DMS53 (cell line): ENCODE measurements around the gene DSTYK.
"Not testable (repeated sequence)": the region's sequence is repeated elsewhere in the genome, so short reads cannot be mapped to it uniquely, and the experiment has no call there.

Source experiments
- DNase-seq: peaks from one replicate; lab custom pipeline; 2025; lab: John Stamatoyannopoulos, UW

The DSTYK gene

DNA sequence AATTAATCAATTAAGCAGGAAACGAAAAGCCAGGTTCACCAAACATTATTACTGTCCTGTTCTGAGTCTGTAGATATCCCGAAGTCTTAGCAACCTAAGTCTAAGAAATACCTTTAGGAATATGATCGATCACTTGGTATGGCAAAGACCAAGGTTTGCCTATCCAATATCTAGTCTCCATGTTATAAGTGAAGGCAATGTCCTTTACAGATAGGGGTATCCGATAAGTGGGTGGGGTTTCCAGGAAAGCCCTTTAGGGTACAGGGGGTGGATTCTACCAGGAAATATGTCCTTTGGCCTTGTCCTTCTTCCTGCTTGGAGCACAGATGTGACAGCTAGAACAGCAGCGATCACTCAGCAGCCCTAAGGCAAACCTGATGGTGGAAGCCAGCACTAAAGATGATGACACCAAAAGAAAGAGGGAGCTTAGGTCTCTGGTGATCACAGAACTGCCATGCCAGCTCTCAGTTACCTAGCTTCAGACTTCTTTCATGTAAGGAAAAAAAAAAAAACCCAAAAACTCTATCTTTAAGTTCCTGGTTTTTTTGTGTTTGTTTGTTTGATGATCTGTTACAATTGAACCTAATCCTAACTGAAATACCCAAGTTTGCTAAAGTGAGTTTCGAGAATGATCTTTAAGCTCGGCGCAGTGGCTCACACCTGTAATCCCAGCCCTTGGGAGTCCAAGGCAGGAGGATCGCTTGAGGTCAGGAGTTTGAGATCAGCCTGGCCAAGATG, 40.8 kb downstream of the DSTYK start:
- DNase-seq = no peak

DNA sequence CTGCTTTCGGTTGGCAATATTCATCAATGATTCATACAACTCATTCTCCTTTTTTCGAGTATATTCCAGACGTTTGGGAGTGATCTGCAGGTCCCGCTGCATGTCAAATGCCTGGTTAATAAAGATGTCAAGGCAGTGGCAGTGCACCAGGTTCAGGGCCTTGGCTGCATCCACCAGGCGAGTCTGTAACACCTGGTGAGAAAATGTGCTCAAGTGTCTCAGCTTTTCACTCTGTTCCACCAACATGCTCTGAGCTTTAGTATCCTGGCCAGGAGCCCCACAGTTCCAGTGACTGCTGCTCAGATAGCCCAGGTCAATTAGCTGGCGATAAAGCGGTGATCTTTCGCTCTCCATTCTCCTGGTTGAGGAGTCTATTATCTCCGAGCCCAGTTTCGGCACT, 42.3 kb downstream of the DSTYK start:
- no peak for DNase-seq

DNA sequence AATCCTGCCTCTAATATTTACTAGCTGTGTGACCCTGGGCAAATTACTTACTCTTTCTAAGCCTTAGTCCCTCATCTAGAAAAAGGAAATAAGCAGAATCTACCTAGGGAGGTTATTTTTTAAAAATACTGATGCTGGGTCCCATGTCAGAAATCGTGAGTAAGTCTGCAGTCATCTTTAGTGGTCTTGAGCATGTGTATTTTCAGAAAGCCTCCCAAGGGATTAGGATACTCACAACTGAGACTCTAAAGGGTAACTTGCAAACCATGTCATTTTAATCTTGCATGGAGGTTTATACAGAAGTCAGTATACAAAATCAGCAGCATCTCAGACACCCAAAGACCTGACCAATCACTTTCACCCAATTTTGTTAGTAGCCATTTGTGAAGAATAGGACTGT, 43.2 kb downstream of the DSTYK start:
- no peak for DNase-seq

DNA sequence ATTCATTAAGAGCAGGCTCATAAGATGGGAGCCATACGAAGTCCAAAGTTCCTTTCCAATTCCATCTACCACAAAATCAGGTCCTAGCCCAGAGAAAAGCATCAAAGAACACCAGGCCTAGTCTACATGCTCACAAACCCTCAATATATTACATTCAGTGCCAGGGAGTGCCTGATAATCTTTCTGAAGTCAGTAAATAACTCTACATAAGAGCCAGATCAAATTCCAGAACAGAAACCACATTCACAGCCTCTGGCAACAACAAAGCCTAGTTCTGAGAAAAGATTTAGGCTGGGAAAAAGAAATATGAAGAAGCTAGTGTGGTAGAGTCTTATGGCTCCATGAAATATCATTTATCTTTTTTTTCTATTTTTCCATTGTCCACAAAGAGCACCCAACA, 49.2 kb downstream of the DSTYK start:
- no peak for DNase-seq

DNA sequence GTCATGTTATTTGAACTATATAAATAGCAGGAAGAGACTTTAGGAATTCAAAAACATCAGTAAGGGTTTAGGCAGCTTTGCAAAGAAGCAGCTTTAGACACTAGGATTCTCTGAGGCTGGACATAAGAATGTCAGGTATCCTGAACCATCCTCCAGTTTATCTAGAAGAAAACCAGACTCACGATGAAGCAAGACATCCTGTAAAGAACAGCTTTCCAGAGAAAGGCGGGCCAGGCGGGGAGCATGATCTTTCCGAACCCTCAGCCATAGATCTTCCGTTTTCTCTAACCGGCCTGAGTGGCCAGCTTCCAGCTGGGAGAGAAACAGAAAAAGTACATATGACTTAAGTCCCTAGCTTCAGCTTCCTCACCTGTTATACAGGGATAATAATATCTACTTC, 50.4 kb downstream of the DSTYK start:
- DNase-seq = no peak

DNA sequence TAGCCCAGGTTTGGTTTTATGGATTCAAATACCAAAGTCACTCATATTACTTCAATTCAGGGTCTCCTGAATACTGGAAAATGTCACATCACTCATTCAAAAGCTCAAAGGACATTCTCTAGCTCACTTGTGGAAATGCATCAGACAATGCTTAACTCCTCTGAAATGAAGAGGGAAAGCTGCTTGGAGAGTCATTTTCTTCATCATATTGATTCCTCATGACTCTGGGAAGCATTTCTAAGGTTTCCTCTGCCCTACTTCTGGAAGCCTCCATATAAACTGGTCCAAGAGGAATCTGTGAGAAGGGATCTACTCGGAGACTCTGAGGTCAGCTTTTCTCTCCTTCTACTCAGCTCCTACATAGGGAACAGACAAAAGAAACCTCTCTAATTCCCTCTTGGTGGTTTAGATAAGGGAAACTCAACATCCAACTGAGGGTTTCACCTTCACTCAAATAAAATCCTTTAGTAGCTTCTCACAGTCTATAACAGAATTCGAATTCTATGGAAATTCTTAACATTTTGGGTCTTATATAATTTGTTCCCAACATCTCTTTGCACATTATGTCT, 53.4 kb downstream of the DSTYK start:
- DNase-seq = no peak

DNA sequence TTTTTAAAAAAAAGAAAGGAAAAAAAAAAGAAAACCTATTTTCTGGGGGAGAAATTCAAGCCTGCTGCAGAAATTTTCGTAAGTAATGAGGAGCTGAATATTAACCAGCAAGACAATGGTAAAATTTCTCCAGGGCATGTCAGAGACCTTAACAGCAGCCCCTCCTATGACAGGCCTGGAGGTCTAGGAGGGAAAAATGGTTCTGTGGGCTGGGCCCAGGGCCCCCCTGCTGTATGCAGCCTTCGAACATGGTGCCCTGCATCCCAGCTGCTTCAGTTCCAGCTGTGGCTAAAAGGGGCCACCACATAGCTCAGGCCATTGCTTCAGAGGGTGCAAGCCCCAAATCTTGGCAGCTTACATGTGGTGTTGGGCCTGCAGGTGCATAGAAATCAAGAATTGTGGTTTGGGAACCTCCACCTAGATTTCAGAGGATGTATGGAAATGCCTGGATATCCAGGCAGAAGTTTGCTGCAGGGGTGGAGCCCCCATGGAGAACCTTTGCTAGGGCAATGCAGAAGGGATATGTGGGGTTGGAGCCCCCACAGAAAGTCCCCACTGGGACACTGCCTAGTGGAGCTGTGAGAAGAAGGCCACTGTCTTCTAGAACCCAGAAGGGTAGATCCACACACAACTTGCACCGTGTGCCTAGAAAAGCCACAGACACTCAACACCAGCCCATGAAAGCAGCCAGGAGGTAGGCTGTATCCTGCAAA, 55.7 kb downstream of the DSTYK start:
- not testable (repeated sequence) for DNase-seq

DNA sequence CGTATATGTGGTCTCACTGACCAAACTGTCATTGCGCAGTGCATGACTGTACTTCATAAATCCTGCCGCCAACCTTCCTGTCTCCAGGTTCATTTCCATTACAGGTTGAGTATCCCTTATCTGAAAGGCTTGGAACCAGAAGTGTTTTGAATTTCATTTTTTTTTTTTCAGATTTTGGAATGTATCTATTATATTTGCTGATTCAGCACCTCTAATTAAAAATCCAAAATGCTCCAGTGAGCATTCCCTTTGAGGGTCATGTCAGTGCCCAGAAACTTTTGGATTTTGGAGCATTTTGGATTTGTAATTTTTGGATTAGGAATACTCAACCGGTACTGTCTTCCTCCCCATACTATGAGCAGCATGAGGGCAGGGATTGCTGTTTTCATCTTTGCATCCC, 59.0 kb downstream of the DSTYK start:
- no peak for DNase-seq

DNA sequence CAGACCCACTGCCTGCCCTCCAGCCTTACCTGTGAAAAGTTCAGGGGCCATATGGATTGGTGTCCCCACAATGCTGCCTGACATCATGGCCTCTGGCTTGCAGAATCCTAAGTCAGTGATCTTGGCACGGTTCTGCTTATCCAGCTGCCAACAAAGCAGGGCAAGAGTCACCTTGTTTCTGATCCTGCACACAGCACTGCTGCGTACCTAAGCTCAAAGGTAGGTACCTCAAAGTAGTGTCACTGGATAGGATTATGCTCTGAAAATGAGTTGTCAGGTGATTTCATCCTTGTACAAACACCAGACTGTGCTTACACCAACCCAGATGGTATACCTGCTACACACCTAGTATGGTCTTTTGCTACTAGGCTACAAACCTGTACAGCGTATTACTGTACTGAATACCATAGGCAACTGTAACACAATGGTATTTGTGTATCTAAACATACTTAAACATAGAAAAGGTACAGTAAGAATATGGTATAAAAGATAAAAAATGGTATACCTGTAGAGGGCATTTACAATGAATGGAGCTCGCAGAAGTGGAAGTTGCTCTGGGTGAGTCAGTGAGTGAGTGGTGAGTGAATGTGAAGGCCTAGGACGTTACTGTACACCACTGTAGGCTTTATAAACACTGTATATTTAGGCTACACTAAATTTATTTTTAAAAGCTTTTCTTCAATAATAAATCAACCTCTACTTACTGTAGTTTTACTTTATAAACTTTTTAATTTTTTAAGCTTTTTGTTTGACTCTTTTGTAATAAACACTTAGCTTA, 60.7 kb downstream of the DSTYK start:
- DNase-seq = no peak

DNA sequence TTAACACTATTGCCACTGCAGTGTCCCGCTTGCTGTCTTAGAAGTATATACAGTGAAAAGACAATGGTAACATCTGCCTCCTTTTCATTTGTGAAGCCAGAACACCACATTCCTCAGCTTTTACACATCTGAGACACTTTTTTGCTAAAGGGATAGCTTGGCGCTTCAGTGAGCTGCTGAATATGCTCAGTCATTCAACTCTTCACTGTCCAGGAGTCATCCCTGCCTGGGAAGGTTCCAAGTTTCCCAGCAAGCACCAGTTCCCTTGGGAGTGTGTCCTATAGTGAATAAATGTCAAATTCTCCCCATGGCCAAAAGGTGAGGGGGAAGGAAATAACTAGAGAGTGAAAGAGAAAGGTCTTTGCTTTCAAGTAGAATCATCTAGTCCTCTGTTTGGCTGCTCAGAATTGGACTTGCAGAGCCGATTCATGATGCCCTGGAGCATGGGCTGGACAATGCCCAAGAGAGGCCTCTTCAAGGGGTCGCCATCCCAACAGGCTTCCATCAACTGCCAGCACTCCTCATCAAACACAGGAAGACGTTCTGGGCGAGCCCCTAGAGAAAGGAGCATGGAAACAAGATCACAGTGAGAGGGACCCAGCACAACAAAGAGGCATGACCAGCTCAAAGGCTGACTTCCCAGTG, 64.2 kb downstream of the DSTYK start:
- DNase-seq = no peak

DNA sequence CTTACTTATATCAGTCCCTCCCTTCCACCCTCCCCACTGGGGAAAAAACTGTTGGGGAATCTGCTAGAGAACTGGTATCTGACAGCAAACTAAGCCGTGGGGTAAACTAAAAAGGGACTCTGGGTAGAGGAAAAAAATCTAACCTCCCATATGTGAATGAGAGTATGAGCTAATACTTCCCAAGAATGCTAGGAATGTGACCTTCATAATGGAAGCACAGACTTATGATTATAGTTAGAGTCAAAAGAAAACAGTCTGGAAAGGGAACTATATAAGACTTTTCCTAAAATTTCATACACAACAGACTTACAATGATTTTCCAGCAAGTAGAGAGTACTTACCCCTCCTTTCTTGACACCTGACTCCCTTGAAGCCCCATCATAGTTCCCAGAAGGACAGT, 66.8 kb downstream of the DSTYK start:
- DNase-seq = no peak

DNA sequence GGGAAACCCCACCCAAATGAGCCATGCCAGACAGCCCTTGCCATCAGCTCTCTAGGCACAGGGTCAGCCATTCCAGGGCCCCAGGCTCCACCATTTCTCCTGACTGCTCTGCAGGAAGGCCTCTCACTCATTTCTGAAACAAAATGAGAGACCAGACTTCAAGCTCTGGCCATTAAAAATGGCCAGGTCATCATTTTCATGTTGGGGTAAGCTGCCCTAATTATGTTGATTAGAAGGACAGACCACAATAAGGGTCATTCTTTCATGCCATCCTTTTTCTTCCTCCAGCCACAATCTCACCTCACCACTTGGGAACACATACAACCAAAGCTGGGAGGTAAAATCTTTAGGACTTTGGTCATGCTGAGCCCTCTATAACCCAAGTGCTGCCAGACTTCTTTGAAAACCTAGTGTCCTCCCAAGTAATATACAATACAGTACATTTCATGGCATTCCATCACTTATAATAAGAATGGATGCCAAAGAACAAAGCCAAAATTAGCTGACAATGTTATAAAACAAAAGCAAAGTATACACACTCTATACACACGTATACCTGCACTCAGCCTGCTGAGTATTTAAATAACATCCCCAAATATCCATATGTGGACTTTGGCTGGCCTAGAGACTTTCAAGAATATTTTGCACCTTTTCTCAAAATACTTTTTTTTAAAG, 67.3 kb downstream of the DSTYK start:
- no peak for DNase-seq

DNA sequence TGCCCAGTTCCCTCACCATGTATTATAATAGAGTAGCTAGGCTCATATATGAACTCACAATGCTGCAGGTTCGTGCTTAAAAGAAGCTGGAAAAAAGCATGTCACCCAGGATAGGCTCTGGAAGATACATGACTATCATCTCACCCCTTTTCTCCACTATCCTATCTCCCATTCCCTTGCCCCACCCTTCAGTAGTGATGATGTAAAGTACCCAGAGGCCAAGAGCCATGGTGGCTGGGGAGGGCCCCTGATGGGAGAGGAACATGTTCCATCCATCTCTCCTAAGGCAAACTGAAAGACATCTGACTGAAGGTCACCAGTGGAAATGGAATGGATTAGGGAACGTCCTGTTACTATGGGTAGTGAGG, 69.4 kb downstream of the DSTYK start:
- DNase-seq = no peak

DNA sequence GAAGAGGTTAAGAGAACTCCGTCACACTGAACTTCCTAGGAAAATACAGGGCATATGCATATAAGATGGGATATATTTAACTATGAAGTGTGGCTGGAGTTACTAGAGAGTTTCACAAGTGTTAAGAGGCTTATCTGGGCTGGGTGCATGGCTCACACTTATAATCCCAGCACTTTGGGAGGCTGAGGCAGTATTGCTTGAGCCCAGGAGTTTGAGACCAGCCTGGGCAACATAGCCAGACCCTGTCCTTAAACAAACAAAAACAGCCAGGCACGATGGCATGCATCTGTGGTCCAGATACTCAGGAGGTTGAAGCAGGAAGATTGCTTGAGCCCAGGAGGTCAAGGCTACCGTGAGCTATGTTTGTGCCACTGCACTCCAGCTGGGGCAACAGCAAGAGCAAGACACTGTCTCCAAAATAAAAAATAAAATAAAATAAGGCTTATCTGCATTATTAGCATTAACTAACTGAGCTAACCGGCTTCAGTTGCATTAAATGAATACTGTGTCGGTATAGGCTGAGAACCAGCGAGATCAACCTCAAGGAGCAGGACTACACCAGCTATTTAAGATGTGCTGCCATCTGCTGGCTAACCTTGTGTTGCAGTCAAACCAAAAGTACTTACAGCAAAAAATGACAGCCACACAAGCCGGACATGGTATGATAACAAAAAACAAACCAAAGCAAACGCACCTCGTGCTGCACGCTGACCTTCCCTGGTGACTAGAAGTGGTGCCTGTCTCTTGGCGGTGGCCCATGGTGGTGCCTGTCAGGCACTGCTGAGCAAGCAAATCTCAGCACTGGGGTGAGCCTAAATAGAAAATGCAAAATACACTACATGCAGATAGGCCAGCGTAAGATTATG, 70.0 kb downstream of the DSTYK start:
- peak; percentile 92 for DNase-seq

DNA sequence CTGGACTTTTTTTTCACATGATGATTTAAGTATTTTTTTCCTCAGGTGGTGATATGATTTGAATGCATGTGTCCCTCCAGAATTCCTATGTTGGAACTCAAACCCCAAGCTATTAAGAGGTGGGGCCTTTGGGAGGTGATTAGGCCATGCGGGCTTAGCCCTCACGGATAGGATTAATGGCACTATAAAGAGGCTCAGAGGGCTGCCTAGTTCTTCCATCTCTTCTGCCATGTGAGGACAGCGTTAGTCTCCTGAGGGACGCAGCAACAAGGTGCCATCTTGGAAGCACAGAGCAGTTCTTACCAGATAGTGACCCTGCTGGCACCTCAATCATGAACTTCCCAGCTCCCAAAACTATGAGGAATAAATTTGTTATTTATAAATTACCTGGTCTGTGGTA, 71.4 kb downstream of the DSTYK start:
- DNase-seq = no peak

DNA sequence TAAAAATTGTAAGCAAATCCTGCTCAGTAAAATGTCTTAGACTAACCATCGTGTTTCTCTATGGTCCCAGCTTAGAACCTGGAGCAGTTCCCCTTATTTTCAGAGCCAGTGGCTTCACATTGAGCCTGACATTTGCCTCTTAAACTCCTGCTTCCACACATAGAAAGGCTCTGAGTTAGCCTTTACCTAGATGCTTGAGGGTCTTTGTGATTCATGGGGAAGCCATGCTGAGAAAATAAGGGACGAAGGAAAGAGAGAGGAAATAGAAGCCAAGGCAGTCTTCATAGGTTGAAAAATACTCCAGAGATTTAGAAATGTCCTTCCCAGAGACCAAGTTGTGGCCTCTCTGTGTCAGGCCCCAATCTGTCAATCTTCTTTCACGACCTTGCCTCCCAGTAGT, 73.6 kb downstream of the DSTYK start:
- DNase-seq = no peak

DNA sequence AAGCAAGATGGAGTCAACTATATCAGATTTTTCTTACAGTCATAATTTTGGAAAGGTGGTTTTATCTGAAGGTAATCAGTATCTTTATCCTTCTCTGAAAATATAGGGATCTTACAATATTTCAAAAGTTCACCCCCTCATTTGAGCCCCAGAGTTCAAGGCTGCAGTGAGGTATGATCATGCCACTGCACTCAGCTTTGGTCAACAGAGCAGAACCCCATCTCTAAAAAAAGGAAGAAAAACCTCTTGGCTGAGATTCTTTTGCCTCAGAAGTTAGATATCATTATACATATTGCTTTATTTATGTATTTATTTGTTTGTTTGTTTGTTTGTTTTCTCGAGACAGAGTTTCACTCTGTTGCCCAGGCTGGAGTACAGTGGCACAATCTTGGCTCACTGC, 78.2 kb downstream of the DSTYK start:
- DNase-seq = no peak

DNA sequence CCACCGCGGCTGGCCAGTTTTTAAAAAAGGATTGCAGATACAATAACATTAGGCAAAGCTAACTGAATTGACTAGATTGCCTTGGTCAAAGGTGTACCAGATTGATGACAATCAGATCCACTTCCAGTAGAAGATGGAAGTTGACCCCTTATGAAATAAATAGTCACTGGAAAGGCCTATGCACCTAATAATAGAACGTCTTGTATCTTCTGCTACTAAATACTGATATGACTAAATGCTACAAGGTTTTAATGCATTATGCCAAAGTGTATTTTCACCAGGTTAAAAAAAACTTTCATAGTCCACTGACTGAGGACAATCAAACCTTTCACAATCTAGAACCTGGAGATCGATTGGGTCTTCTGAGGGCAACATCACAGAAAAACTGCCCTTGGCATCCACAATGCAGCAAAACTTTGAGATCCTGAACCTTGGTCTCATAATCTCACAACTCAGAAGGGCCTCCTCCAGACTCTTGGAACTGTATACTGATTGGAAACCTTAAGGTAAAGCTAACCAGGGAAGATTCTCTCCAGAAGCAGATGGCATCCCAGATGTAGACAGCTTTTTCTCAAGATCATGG, 82.0 kb downstream of the DSTYK start:
- no peak for DNase-seq

DNA sequence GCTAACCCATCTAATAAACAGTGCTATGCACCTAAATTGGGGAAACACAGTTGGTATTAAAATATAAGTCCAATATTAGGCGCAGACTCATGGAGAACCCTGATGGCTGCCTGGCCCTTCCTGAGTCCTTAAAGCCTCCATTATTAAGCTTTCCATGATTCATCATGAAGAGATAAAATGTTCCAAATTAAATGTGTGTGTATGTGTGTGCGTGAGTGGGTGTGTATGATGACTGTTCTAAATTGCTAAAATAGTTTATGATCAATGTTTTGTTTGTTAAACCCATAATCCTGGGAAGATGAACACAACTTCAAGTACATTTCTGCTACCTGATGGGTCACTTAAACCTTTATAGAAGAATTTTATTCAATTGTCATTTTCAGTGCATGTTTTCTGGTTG, 83.5 kb downstream of the DSTYK start:
- no peak for DNase-seq

DNA sequence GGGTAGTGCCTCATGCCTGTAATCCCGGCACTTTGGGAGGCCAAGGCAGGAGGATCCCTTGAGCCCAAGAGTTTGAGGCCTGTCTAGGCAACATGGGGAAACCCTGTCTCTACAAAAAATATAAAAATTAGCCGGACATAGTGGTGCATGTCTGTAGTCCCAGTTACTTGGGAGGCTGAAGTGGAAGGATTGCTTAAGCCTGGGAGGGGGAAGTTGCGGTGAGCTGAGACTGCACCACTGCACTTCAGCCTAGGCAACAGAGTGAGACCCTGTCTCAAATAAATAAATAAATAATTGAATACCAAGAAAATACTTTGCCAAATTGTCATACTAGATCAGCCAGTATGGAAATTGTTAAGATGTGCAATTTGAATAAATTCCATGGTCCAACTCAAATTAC, 83.9 kb downstream of the DSTYK start:
- no peak for DNase-seq
